ENCODE measurements around the gene POLR1D.

The POLR1D gene, protein sequence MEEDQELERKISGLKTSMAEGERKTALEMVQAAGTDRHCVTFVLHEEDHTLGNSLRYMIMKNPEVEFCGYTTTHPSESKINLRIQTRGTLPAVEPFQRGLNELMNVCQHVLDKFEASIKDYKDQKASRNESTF

GRCh38 chr13:27621366-27622101, at the start of gene POLR1D:
Gene POLR1D, plus strand, starts transcription at chr13:27621892. Its CDS starts 92 bp downstream, at chr13:27621984.
- peak; percentile 48 to 61 (median 49) for DNase-seq (ENCODE audit: low read depth in 2 of 3, low spot score in 2 of 3)

DNA sequence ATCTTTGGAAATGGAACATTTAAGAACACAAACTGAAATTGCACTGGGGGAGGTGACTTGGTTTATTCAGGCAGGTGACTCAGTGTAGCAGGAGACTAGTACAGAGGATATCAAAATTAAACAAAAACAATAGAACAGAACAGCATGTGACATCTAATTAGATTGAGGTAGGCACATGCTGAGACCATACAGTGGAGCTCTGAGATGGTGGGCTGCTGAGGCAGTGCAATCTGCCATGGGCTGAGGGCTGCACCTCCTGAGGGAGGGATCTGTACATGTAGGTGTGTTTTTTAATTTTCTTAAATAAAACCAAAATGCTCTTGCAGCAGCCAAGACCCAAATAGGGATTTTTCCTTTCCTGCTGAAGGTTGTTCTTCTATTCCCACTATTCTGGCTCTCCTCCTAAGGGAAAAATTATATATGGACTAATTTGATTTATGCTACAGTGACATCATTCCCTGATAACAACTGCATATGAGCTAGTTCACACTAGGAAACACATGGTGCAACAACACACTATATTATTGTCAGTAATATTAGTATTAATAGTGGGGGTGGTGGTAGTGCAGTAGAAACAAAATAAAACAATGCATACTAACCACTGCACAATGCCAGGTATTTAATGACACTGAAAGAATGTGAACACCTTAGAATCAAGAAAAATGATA, 49.3 kb upstream of the POLR1D start:
- DNase-seq (ENCODE audit: low read depth in 2 of 3, low spot score in 2 of 3): no peak

DNA sequence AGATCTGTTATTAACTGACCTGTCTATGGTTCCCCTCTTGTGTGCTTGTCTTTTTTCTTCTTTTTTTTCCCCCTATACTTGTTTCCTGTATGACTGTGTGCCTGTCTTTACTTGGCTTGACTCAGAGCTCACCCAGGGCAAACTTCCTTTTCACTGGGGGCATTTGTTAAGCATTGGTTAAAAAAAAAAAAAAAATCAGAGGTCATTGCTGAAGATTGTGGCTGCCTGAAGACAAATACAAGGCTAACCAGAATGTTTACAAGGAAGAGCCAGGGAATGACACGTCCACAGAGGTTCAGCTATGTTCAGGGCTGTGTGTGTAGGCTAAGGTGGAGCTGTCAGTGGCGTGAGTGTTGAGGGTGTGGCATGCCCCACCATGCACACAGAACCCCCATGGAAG, 48.4 kb upstream of the POLR1D start:
- DNase-seq (ENCODE audit: low read depth in 2 of 3, low spot score in 2 of 3): no peak

GRCh38 chr13:27574661-27575060, 47.0 kb upstream of the POLR1D start:
- no peak for DNase-seq (ENCODE audit: low read depth in 2 of 3, low spot score in 2 of 3)

- DNase-seq (ENCODE audit: low read depth in 2 of 3, low spot score in 2 of 3): no peak
Measured at GRCh38 chr13:27578121-27579030, 43.3 kb upstream of the POLR1D start.

GRCh38 chr13:27583645-27584044, 38.0 kb upstream of the POLR1D start:
- DNase-seq (ENCODE audit: low read depth in 2 of 3, low spot score in 2 of 3): no peak

DNA sequence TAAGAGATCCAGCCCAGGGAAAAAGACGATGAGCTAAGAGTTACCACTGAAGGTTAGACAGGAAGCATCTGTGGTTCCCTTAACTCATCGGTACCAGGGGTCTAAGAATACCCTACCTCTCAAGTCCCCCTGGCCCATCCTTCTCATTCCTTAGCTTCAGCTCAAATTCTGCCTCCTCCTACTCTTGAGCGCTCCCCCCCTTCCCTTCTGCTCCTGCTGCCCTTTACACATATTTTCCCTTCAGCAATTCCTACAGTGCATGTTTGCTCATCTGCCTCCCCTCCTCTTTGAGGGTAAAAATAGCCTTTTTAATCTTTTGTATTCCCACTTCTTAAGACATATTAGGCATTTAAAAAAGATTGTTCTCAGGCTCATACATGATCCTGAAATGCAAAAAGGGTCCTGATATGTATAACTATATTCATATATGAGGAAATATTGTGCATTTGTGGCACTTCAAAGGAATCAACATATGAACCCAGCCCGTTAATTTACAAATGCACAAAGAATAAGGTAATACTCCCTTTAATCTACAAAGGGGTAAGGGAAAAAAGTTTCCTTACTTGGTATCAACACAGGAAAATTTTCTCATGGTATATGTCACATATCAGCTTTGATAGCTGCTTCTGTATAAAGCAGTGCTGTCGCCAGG, 34.5 kb upstream of the POLR1D start:
- DNase-seq (ENCODE audit: low read depth in 2 of 3, low spot score in 2 of 3): no peak

DNA sequence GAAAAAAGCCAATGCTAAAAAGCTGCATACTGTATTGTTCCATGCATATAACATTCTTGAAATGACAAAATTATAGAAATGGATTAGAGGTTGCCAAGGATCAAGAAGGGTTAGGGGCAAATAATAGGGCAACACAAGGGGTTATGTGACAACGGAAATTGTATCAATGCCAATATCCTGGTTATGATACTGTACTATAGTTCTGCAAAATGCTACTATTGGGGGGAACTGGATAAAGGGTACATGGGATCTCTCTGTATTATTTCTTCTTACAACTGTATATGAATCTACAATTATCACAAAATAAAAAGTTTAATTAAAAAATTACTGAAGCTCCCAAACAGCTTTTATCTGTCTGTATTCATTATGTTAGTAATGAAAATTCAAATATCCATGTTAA, 33.3 kb upstream of the POLR1D start:
- DNase-seq (ENCODE audit: low read depth in 2 of 3, low spot score in 2 of 3): no peak

GRCh38 chr13:27592865-27593264, 28.8 kb upstream of the POLR1D start:
- no peak for DNase-seq (ENCODE audit: low read depth in 2 of 3, low spot score in 2 of 3)

DNA sequence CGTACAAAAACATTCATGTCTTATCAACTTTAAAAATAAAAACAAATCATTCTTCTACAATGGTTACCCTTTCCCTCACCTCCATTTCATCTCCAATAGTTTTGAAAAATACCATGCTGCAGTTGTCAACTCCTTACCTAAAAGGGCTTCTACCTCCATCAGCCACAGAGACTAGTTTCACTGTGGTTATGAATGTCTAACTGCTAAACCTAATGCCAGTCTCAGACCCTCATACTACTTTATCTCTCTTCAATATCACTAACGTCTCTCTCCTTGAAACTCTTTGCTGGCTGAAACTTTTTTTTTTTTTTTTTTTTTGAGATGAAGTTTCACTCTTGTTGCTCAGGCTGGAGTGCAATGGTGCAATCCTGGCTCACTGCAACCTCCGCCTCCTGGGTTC, 28.4 kb upstream of the POLR1D start:
- DNase-seq (ENCODE audit: low read depth in 2 of 3, low spot score in 2 of 3): no peak

- no peak for DNase-seq (ENCODE audit: low read depth in 2 of 3, low spot score in 2 of 3)
Measured at GRCh38 chr13:27595055-27595811, 26.5 kb upstream of the POLR1D start.

DNA sequence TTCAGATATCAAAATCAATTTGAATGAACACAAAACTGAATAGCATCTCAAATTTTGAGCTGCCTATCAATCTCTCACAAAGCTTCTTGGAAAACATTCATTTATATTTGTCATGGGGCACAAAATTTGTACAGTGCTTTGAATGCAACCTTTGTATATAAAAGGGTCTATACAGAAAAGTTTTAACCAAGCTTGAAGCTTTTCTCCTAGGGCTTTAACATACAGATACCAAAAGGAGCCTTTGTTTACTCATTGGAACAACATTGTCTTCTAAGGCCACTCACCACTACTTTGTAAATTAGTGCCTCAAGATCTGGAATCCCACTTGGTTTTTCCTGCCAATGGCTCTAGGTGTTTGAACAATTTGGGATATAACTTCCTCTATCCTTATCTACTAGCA, 22.6 kb upstream of the POLR1D start:
- no peak for DNase-seq (ENCODE audit: low read depth in 2 of 3, low spot score in 2 of 3)

DNA sequence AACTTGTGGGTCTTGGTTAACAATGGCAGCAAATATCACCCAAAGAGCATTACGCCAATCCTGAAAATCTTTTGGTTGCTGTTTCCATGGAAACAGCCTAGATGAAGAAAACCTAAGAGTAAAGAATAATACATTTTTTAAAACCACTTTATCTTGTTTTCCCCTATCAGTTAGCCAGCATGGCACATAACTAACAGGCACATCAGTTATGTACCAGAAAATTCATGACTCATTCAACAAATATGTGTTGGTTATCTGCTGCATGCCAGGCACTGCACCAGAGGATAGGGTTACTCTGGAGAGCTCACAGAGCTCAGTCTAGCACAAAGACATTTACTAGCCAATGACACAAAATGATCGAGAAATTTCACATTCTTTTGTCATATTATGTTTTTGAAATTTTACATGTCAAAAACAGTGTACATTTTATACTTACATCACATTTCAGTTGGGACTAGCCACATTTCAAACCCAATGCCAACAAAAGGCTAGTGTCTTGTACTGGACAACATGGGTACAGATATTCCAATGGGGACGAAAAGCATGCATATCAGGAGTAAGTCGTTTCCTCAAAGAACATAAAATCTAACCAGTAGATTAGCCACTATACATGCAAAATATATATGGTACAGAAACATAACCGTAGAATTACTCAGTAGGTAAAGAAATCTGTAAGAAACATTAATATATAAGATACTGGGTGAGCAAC, 21.7 kb upstream of the POLR1D start:
- no peak for DNase-seq (ENCODE audit: low read depth in 2 of 3, low spot score in 2 of 3)

GRCh38 chr13:27600711-27601110, 21.0 kb upstream of the POLR1D start:
- no peak for DNase-seq (ENCODE audit: low read depth in 2 of 3, low spot score in 2 of 3)

- DNase-seq (ENCODE audit: low read depth in 2 of 3, low spot score in 2 of 3): no peak
Measured at GRCh38 chr13:27601208-27601607, 20.5 kb upstream of the POLR1D start.

DNA sequence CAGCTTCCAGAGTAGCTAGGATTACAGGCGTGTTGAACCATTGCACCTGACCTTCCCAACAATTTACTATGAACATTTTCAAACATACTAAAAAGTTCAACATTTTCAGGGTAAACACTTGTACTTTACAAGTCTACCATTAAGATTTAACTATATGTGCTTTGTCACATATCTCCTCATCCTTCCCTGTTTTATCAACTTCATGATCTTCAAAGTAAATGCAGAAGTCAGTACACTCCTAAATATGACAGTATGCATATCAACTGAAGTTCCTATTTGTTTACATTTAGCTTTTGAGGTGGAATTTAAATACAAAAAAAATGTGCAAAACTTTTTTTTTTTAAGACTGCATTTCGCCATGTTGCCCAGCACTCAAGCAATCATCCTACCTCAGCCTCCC, 19.9 kb upstream of the POLR1D start:
- DNase-seq (ENCODE audit: low read depth in 2 of 3, low spot score in 2 of 3): no peak

DNA sequence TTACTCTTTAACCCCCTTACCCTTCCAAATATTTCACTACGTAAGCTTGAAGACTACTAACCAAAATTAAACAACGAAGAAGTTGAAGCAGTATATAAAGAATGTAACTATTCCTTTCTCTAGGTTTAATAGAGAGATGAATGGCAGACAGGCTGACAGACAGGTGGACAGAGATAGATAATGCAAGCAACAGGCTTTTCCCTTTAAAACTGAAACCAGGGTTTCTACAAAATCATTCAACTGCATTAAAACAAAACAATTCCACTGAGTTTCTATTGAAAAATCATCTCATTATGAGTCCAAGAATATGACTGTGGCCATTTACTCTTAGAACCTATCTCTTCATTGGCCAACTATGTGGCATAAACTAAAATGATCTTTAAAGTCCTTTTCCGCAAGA, 16.6 kb upstream of the POLR1D start:
- no peak for DNase-seq (ENCODE audit: low read depth in 2 of 3, low spot score in 2 of 3)

DNA sequence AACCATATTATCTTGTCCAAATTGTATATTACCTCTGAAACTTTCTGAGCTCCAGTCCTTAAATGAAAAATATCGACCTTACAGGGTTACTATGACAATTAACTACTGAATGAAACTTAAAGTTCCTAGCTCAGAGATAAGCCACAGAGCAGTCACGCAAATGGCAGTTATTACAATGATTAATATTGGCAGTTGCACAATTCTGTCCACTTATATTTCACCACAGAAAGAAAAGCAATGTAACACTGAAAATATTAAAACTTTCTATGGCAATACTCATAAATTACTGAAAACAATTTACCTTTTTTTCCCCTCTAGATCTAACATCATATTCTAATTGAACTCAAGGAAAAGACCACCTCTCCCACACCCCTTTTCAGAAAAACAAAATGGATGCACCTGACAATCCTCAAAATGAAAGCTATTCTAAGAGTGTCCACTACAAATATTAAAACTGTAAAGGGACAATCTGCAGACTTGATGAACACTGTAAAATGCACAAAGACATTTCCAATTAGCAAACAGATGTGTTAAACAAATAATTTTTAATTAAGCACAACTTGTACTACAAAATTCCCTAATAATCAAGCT, 16.0 kb upstream of the POLR1D start:
- DNase-seq (ENCODE audit: low read depth in 2 of 3, low spot score in 2 of 3): no peak

DNA sequence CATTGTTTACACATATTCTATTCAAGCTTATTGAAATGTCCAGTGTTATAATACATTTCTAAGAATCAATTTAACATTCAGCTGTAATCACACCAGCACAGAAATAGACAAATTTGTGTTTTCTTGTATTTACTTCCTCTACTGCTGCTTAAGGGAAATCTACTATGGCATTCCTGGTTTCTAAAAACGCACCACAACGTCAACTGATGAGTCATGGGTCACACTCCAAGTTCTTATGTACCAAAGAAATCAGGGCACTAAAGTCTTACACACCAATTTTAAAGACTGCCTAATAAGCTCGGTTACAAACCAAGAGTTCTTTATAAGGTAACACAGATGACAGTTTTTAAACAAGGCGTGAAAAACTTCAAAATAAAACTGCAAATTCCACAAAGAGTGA, 14.6 kb upstream of the POLR1D start:
- no peak for DNase-seq (ENCODE audit: low read depth in 2 of 3, low spot score in 2 of 3)
